Activated T-helper 2 cell treated with anti-CD3 and anti-CD28 coated beads, Interferon-gamma antibody, Interleukin-2, Interleukin-4, amounts not matched to agents 10 μg/mL and 5 μg/mL and 100 μg/mL, durations not matched to agents 14 hours and 24 hours and 36 hours (primary cell): ENCODE data around the gene TTYH1. TPM values are rescaled to one million over a fixed set of nuclear protein-coding genes. Genes with fewer than 3 reads are reported as not detected.
"Not testable (repeated sequence)": the region's sequence is repeated elsewhere in the genome, so short reads cannot be mapped to it uniquely, and the experiment has no call there.

ENCODE experiments used
- DNase-seq: peaks from one replicate; pipeline ENCODE4 v3.0.0; 2021; ENCODE audit warnings: low spot score
- H3K27ac Mint-ChIP-seq: one replicate; pipeline ENCODE4 v1.8.0; 2021; ENCODE audit warnings: mixed read lengths
- H3K27me3 Mint-ChIP-seq: one replicate; pipeline ENCODE4 v1.8.0; 2021; ENCODE audit warnings: low read depth, mixed read lengths
- H3K36me3 Mint-ChIP-seq: one replicate; pipeline ENCODE4 v1.8.0; 2021; ENCODE audit warnings: low read depth, mixed read lengths
- H3K4me1 Mint-ChIP-seq: one replicate; pipeline ENCODE4 v1.8.0; 2021; ENCODE audit warnings: low read depth, mixed read lengths
- H3K4me3 Mint-ChIP-seq: one replicate; pipeline ENCODE4 v1.8.0; 2021; ENCODE audit warnings: low read depth, mild to moderate bottlenecking, moderate library complexity, mixed read lengths
- H3K9me3 Mint-ChIP-seq: one replicate; pipeline ENCODE4 v1.8.0; 2021; ENCODE audit warnings: mixed read lengths
- intact Hi-C: fragments of 100-400 bp; cut with micrococcal nuclease; formaldehyde crosslinking; loops from one replicate; pipeline ENCODE4 v1.15.1; 2023
- total RNA-seq: library from RNA; stranded (reverse); gene quantifications from 2 replicates; pipeline ENCODE4 v1.2.3, GENCODE V29; 2022

The TTYH1 gene
- total RNA-seq, 1 donor from 2014 or later = 0.50 TPM

GRCh38 chr19:54440641-54441040 lies 25.4 kb downstream of the TTYH1 start:
- H3K4me3 Mint-ChIP-seq = no peak overlapping the region
- no peak overlapping the region for H3K27ac Mint-ChIP-seq
- H3K4me1 Mint-ChIP-seq = peaks cover 3% of the 10 kb centered on the region
- no peaks in the 10 kb centered on the region for H3K9me3 Mint-ChIP-seq
- H3K27me3 Mint-ChIP-seq = no peaks in the 10 kb centered on the region
- H3K36me3 Mint-ChIP-seq = peaks cover 35% of the 10 kb centered on the region
- no peak for DNase-seq
- intact Hi-C loops = no loop called here

GRCh38 chr19:54444737-54445136 lies 29.5 kb downstream of the TTYH1 start:
- Mint-ChIP-seq H3K9me3 (no peaks in the 10 kb centered on the region), H3K4me1 (peaks cover 13% of the 10 kb centered on the region), H3K27me3 (no peaks in the 10 kb centered on the region), H3K36me3 (peaks cover 47% of the 10 kb centered on the region), H3K4me3 (no peak overlapping the region), H3K27ac (no peak overlapping the region)
- DNase-seq = no peak
- intact Hi-C loops = no loop called here

GRCh38 chr19:54446349-54446748 lies 31.1 kb downstream of the TTYH1 start:
- H3K27ac Mint-ChIP-seq, DNase-seq, H3K9me3 Mint-ChIP-seq, intact Hi-C loops, H3K27me3 Mint-ChIP-seq, H3K4me3 Mint-ChIP-seq: not testable (repeated sequence)
- Mint-ChIP-seq H3K4me1 (peaks cover 27% of the 10 kb centered on the region), H3K36me3 (peaks cover 59% of the 10 kb centered on the region)

GRCh38 chr19:54448040-54448773 lies 32.9 kb downstream of the TTYH1 start:
- H3K36me3 Mint-ChIP-seq = peaks cover 66% of the 10 kb centered on the region
- H3K9me3 Mint-ChIP-seq = no peaks in the 10 kb centered on the region
- H3K27ac Mint-ChIP-seq = peak overlapping the region; percentile 97
- DNase-seq = no peak
- H3K4me1 Mint-ChIP-seq = peaks cover 28% of the 10 kb centered on the region
- intact Hi-C loops = no loop called here
- peak overlapping the region; percentile 100 for H3K4me3 Mint-ChIP-seq
- no peaks in the 10 kb centered on the region for H3K27me3 Mint-ChIP-seq

- intact Hi-C loops = loop anchor here (1.0 kb wide), 1 partner anchor 15 kb away; no protein-coding TSS in a partner anchor
- H3K27me3 Mint-ChIP-seq = no peaks in the 10 kb centered on the region
- peak within 1 kb of the TSS; percentile 100 for H3K4me3 Mint-ChIP-seq
- peak within 1 kb of the TSS; percentile 97 for H3K27ac Mint-ChIP-seq
- H3K4me1 Mint-ChIP-seq = peaks cover 27% of the 10 kb centered on the region
- no peaks in the 10 kb centered on the region for H3K9me3 Mint-ChIP-seq
- peaks cover 72% of the 10 kb centered on the region for H3K36me3 Mint-ChIP-seq
- peak; percentile 97 for DNase-seq
Observed at GRCh38 chr19:54448774-54449700, 33.8 kb downstream of the TTYH1 start, which contains the start of gene LENG8. Gene LENG8 (plus strand): TSS chr19:54449199. CDS start chr19:54451345, 2,146 bp downstream.

GRCh38 chr19:54449701-54450069 lies 34.4 kb downstream of the TTYH1 start:
- no peak for DNase-seq
- Mint-ChIP-seq H3K27ac (peak overlapping the region; percentile 86), H3K36me3 (peaks cover 73% of the 10 kb centered on the region), H3K9me3 (no peaks in the 10 kb centered on the region), H3K4me1 (peaks cover 27% of the 10 kb centered on the region), H3K27me3 (no peaks in the 10 kb centered on the region), H3K4me3 (peak overlapping the region; percentile 100)
- intact Hi-C loops = loop anchor here (1.0 kb wide), 1 partner anchor 15 kb away; no protein-coding TSS in a partner anchor

- H3K27me3 Mint-ChIP-seq = no peaks in the 10 kb centered on the region
- H3K27ac Mint-ChIP-seq = peak overlapping the region; percentile 55
- H3K9me3 Mint-ChIP-seq = no peaks in the 10 kb centered on the region
- intact Hi-C loops = no loop called here
- peaks cover 80% of the 10 kb centered on the region for H3K36me3 Mint-ChIP-seq
- peaks cover 27% of the 10 kb centered on the region for H3K4me1 Mint-ChIP-seq
- H3K4me3 Mint-ChIP-seq = peak overlapping the region; percentile 100
- DNase-seq = no peak
Observed at GRCh38 chr19:54451331-54451871, 36.1 kb downstream of the TTYH1 start.

GRCh38 chr19:54451997-54452396 lies 36.7 kb downstream of the TTYH1 start:
- Mint-ChIP-seq H3K9me3 (no peaks in the 10 kb centered on the region), H3K4me1 (peaks cover 24% of the 10 kb centered on the region), H3K36me3 (peaks cover 78% of the 10 kb centered on the region), H3K27me3 (no peaks in the 10 kb centered on the region), H3K4me3 (no peak overlapping the region), H3K27ac (no peak overlapping the region)
- intact Hi-C loops = no loop called here
- no peak for DNase-seq

DNA sequence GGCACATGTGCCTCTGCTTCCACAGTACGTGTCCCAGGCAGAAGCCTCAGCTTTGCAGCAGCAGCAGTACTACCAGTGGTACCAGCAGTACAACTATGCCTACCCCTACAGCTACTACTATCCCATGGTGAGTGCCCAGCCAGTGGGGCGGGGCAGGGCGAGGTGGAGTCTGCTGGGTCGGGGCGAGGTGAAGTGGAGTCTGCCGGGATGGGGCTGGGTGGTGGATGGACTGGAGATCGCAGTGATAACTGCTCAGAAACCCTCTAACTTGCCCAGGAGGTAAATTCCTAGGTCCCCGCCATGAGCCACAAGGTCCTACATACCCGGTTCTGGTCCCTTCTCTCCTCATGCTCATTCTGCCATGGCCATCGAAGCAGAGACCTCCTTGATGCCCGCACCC lies 37.4 kb downstream of the TTYH1 start:
- H3K27me3 Mint-ChIP-seq = no peaks in the 10 kb centered on the region
- intact Hi-C loops = no loop called here

DNA sequence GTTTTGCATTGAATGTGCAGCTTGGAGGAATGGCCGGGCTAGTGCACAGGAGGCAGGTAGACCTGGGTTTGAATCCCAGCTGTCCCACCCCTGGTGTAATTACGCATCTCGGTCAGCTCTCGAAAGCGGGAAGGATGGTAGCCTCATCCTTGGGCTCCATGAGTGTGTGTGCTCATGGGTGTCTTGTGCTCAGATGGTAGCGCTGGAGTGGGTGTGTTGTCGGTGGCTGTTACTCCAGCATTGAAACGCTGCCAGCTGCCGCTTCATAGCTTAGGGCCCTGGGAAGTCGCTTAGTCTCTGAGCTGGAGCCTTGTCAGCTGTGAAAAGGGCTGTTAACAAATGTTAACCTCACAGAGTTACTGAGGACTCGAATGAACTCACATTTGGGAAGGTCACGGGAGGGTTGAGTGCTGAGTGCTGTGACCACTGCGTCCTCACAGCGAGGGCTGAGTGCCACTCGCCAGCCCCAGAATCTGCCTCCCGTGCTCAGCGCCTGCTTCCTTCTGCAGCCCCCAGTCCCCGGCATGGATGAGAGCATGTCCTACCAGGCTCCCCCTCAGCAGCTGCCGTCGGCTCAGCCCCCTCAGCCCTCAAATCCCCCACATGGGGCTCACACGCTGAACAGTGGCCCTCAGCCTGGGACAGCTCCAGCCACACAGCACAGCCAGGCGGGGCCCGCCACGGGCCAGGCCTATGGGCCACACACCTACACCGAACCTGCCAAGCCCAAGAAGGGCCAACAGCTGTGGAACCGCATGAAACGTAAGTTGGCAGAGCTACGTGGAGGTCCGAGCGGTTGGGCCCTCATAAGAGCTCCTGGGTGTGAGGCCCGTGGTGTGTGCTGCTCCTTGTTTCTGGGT lies 38.9 kb downstream of the TTYH1 start:
- no peak for DNase-seq
- Mint-ChIP-seq H3K27me3 (no peaks in the 10 kb centered on the region), H3K27ac (no peak overlapping the region), H3K4me1 (peaks cover 18% of the 10 kb centered on the region), H3K36me3 (peaks cover 82% of the 10 kb centered on the region), H3K4me3 (no peak overlapping the region), H3K9me3 (no peaks in the 10 kb centered on the region)
- intact Hi-C loops = no loop called here

More for the DNA sequence above, 37.4 kb downstream of the TTYH1 start:
- Mint-ChIP-seq H3K9me3 (no peaks in the 10 kb centered on the region), H3K27ac (no peak overlapping the region), H3K4me3 (no peak overlapping the region), H3K36me3 (peaks cover 76% of the 10 kb centered on the region), H3K4me1 (peaks cover 21% of the 10 kb centered on the region)
- no peak for DNase-seq

GRCh38 chr19:54454781-54455675 lies 39.8 kb downstream of the TTYH1 start:
- Mint-ChIP-seq H3K9me3 (no peaks in the 10 kb centered on the region), H3K4me1 (peaks cover 19% of the 10 kb centered on the region), H3K27me3 (no peaks in the 10 kb centered on the region), H3K36me3 (peaks cover 84% of the 10 kb centered on the region), H3K27ac (no peak overlapping the region), H3K4me3 (no peak overlapping the region)
- DNase-seq = no peak
- intact Hi-C loops = no loop called here
